Neural progenitor cell (in vitro differentiated cells): ENCODE data around the gene SPCS2.

ENCODE experiments used
- EZH2 ChIP-seq: fragments of 200-600 bp; sonication (generic); IDR thresholded peaks from 2 replicates; pipeline ENCODE4 v1.6.1; 2017; ENCODE audit warnings: antibody characterized with exemption, mild to moderate bottlenecking, moderate library complexity
- EZH2phosphoT487 ChIP-seq: fragments of 200-600 bp; sonication (generic); IDR thresholded peaks from 2 replicates; pipeline ENCODE4 v1.6.1; 2017; ENCODE audit warnings: antibody characterized with exemption

- no peak for TF ChIP-seq EZH2phosphoT487
- no peak for TF ChIP-seq EZH2
These were observed 679 bp downstream of the SPCS2 start for GRCh38 chr11:74949753-74950137.
